Cardiac muscle cell (in vitro differentiated cells and primary cell): ENCODE measurements around the gene MAGED2. TPM values are rescaled to one million over a fixed set of nuclear protein-coding genes. Genes with fewer than 3 reads are reported as not detected.
"Not testable (repeated sequence)": the region's sequence is repeated elsewhere in the genome, so short reads cannot be mapped to it uniquely, and the experiment has no call there.

ENCODE experiments used
- DNase-seq, 2 donors: peaks; one replicate each; pipeline versions ENCODE4 v3.0.0 to v3.0.0-alpha.2; 2010 to 2017; ENCODE audit warnings: low read depth in 1 of 2, low spot score in 1 of 2
- H3K27ac ChIP-seq: fragments of 200-600 bp; sonication (generic); 2 replicates; pipeline ENCODE4 v1.5.1; 2016
- H3K27me3 ChIP-seq: fragments of 200-600 bp; sonication (generic); 2 replicates; pipeline ENCODE4 v1.6.0; 2016; ENCODE audit warnings: control low read depth
- H3K36me3 ChIP-seq: fragments of 200-600 bp; sonication (generic); 2 replicates; pipeline ENCODE4 v1.5.1; 2016; ENCODE audit warnings: control low read depth
- H3K4me1 ChIP-seq: fragments of 200-600 bp; sonication (generic); 2 replicates; pipeline ENCODE4 v1.8.1; 2017; ENCODE audit warnings: low read depth, mild to moderate bottlenecking, mixed run types
- H3K4me3 ChIP-seq: fragments of 200-600 bp; sonication (generic); 2 replicates; pipeline ENCODE4 v1.5.1; 2016; ENCODE audit warnings: mild to moderate bottlenecking
- H3K9me3 ChIP-seq: fragments of 200-600 bp; sonication (generic); 2 replicates; pipeline ENCODE4 v1.5.1; 2017; ENCODE audit warnings: low read depth, mild to moderate bottlenecking, control low read depth
- polyA plus RNA-seq: library from polyadenylated mRNA; unstranded; fragments of >200 nt; fragmentation: Nextera tagmentation; extraction: Ambion mirVana; gene quantifications from 2 replicates; pipeline ENCODE4 v1.2.1, GENCODE V29; 2016
- total RNA-seq: library from RNA; depleted of rRNA; stranded (reverse); fragments of >200 nt; gene quantifications from 2 replicates; pipeline ENCODE4 v1.2.3, GENCODE V29; 2016
- TF ChIP-seq, protein P1 (sequence below): IDR thresholded peaks from 2 replicates; pipeline ENCODE4 v1.5.1; 2012; ENCODE audit warnings: low read depth, mild to moderate bottlenecking, low read length

The MAGED2 gene, protein sequence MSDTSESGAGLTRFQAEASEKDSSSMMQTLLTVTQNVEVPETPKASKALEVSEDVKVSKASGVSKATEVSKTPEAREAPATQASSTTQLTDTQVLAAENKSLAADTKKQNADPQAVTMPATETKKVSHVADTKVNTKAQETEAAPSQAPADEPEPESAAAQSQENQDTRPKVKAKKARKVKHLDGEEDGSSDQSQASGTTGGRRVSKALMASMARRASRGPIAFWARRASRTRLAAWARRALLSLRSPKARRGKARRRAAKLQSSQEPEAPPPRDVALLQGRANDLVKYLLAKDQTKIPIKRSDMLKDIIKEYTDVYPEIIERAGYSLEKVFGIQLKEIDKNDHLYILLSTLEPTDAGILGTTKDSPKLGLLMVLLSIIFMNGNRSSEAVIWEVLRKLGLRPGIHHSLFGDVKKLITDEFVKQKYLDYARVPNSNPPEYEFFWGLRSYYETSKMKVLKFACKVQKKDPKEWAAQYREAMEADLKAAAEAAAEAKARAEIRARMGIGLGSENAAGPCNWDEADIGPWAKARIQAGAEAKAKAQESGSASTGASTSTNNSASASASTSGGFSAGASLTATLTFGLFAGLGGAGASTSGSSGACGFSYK
- total RNA-seq (778 and 956 TPM in 2 replicates), polyA plus RNA-seq (972 and 1,145 TPM in 2 replicates)

GRCh38 chrX:54807524-54808108 is at the start of gene MAGED2:
Gene MAGED2, plus strand, starts transcription at chrX:54807745. Its CDS starts 1,587 bp downstream, at chrX:54809332.
- H3K27me3 ChIP-seq, result no peaks in the 10 kb centered on the region
- no peaks in the 10 kb centered on the region for H3K9me3 ChIP-seq
- peak within 1 kb of the TSS; percentile 53 for H3K27ac ChIP-seq
- H3K4me1 ChIP-seq, result no peaks in the 10 kb centered on the region
- peak within 1 kb of the TSS; percentile 81 for H3K4me3 ChIP-seq
- peaks cover 20% of the 10 kb centered on the region for H3K36me3 ChIP-seq
- peak; percentile 60 to 64 for DNase-seq
- TF ChIP-seq, protein P1, sequence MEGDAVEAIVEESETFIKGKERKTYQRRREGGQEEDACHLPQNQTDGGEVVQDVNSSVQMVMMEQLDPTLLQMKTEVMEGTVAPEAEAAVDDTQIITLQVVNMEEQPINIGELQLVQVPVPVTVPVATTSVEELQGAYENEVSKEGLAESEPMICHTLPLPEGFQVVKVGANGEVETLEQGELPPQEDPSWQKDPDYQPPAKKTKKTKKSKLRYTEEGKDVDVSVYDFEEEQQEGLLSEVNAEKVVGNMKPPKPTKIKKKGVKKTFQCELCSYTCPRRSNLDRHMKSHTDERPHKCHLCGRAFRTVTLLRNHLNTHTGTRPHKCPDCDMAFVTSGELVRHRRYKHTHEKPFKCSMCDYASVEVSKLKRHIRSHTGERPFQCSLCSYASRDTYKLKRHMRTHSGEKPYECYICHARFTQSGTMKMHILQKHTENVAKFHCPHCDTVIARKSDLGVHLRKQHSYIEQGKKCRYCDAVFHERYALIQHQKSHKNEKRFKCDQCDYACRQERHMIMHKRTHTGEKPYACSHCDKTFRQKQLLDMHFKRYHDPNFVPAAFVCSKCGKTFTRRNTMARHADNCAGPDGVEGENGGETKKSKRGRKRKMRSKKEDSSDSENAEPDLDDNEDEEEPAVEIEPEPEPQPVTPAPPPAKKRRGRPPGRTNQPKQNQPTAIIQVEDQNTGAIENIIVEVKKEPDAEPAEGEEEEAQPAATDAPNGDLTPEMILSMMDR, result no peak

DNA sequence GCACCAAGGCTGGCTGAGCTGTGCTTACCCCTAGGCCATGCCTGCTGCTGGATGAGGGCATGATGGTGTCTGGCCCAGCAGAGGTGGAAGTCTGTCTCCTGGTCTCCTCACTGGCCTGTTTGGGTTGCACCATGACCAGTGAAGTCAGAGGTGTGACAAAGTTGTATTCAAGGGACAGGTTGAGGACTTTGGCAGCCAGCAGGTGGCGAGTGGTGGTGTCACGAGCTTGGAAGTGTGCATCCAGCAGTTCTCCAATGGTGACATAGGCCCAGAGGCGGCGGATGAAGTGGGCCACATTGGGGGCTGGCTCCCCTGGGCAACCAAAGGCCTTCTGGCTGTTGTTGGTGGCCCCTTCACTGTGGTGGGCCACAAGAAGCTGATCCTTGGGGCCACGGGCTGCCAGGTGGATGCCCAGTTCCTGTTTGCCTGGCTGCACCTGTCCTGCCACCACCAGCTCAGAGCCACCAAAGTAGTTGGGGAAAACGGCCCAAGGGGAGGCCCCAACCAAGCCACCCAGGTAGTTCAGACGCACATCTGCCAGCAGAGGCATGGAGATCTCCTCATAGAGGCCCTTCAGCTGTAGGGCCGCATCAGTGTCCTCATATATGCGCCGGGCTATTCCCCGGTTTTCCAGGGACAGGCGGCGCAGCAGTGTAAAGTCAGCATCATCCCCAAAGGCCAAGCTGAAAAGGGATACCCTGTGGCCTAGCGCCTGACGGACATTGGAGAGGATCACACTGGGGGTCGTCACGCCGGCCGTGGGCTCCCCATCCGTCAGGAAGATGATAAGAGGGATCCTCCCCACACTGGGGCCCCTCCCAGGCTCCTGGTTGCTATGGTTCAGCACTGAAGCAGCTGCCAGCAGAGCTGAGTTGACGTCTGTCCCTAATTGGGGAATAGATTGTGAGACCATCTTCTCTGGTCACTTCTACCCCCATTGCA is 49.2 kb upstream of the MAGED2 start:
- H3K36me3 ChIP-seq, result no peaks in the 10 kb centered on the region
- no peaks in the 10 kb centered on the region for H3K27me3 ChIP-seq
- no peaks in the 10 kb centered on the region for H3K9me3 ChIP-seq
- TF ChIP-seq, protein P1, result no peak
- H3K4me3 ChIP-seq, result no peak overlapping the region
- DNase-seq, result no peak
- H3K27ac ChIP-seq, result no peak overlapping the region
- H3K4me1 ChIP-seq, result no peaks in the 10 kb centered on the region

- H3K9me3 ChIP-seq, H3K27me3 ChIP-seq, H3K36me3 ChIP-seq, H3K4me3 ChIP-seq: not testable (repeated sequence)
- Histone ChIP-seq H3K27ac (peak overlapping the region; percentile 87), H3K4me1 (peaks cover 20% of the 10 kb centered on the region)
- DNase-seq, result peak; percentile 50 to 85
These were observed 33.0 kb upstream of the MAGED2 start for GRCh38 chrX:54774391-54775094.

- no peaks in the 10 kb centered on the region for H3K9me3 ChIP-seq
- peak in 1 of 2 donors; percentile 60 for DNase-seq
- no peaks in the 10 kb centered on the region for H3K27me3 ChIP-seq
- H3K27ac ChIP-seq, result peak overlapping the region; percentile 87
- no peaks in the 10 kb centered on the region for H3K36me3 ChIP-seq
- H3K4me3 ChIP-seq, result no peak overlapping the region
- TF ChIP-seq, protein P1, result no peak
- peaks cover 20% of the 10 kb centered on the region for H3K4me1 ChIP-seq
These were observed 31.5 kb upstream of the MAGED2 start for GRCh38 chrX:54776061-54776460.

DNA sequence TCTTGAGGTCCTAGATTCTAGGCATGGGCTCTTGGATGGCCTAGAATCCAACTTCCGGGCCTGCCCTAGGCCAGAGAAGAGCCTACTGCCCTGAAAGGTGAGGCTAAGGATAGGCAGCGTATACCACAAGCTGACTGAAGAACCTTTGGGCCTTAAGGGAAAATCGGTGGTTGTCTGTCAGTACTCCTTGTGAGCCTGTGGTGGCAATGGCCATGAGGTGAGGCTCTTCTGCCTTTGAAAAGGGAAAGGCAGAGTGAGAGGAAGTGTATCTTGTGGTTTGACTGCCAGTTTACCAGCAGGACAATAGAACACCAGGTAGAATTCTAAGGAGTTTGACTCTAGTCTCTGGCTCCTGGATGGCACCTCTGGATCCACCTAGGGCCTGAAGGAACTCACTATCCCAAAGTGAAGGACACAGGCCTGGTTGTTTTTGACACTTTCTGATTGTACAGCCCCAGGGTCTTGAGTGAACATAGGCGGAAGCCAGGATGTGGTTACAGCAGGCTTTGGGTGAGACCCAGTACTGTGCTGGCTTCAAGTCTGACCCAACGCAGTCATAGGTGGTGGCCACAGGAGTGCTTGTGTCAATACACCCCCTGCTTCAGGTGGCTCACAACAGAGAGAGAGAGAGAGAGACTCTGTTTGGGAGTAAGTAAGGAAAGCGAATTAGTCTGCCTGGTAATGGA is 30.4 kb upstream of the MAGED2 start:
- Histone ChIP-seq H3K4me3 (no peak overlapping the region), H3K27ac (no peak overlapping the region)
- no peak for DNase-seq

More for the DNA sequence above, 30.4 kb upstream of the MAGED2 start:
- H3K9me3 ChIP-seq, result no peaks in the 10 kb centered on the region
- peaks cover 20% of the 10 kb centered on the region for H3K4me1 ChIP-seq
- TF ChIP-seq, protein P1, result no peak
- H3K27me3 ChIP-seq, result no peaks in the 10 kb centered on the region
- H3K36me3 ChIP-seq, result no peaks in the 10 kb centered on the region
